Measurements from ENCODE around the gene MED8. TPM values are rescaled to one million over a fixed set of nuclear protein-coding genes. Genes with fewer than 3 reads are reported as not detected.

The MED8 gene
- total and polyA plus RNA-seq, 3 experiments from 2014 or later: 36.7 to 41.3 (median 40.5) TPM

GRCh38 chr1:43367026-43367903 is 22.3 kb downstream of the MED8 start:
- no peaks in the 10 kb centered on the region for H3K27me3 ChIP-seq (ENCODE audit: insufficient read depth, low read length, poor library complexity, severe bottlenecking)
- Mint-ChIP-seq H3K9me3 (no peaks in the 10 kb centered on the region), H3K36me3 (peaks cover 0 to 44% (median 13%) of the 10 kb centered on the region in 3 donors), H3K27ac (peak overlapping the region; percentile 88 to 96 (median 92)), H3K27me3 (no peaks in the 10 kb centered on the region), H3K4me1 (peaks cover 37 to 49% (median 44%) of the 10 kb centered on the region in 3 donors), H3K4me3 (peak overlapping the region; percentile 87 to 94 (median 89))
- POLR2A ChIA-PET: interaction anchor here (0.6 to 2.2 kb wide), 6 partner anchors 8 to 23 kb away, joined by 3 to 11 read pairs (median 4); partner anchors contain the start of gene CDC20
- CTCF ChIA-PET: interaction anchor here (1.3 to 1.4 kb wide), 5 partner anchors 9 to 139 kb away, joined by 3 to 10 read pairs (median 4); partner anchors contain the start of genes CDC20, MED8 and SZT2
- peaks cover 20% of the 10 kb centered on the region for H3K4me1 ChIP-seq (ENCODE audit: insufficient read depth, low read length)
- H3K27ac ChIP-seq (ENCODE audit: low read depth, low read length): peak overlapping the region; percentile 72
- peaks cover 24% of the 10 kb centered on the region for H3K36me3 ChIP-seq (ENCODE audit: insufficient read depth, low read length)
- peak overlapping the region; percentile 83 for H3K4me3 ChIP-seq (ENCODE audit: low read length)
- peak in 3 of 5 donors; percentile 35 to 62 (median 39) for DNase-seq
- H3K9me3 ChIP-seq (ENCODE audit: low read length): no peaks in the 10 kb centered on the region

- peaks cover 27% of the 10 kb centered on the region for H3K36me3 ChIP-seq (ENCODE audit: insufficient read depth, low read length)
- Mint-ChIP-seq H3K4me3 (peak overlapping the region; percentile 87 to 94 (median 89)), H3K4me1 (peaks cover 37 to 49% (median 44%) of the 10 kb centered on the region in 3 donors), H3K36me3 (peaks cover 0 to 50% (median 16%) of the 10 kb centered on the region in 3 donors), H3K27me3 (no peaks in the 10 kb centered on the region), H3K9me3 (no peaks in the 10 kb centered on the region), H3K27ac (peak overlapping the region; percentile 88 to 96 (median 92))
- H3K4me3 ChIP-seq (ENCODE audit: low read length): peak overlapping the region; percentile 83
- no peak for DNase-seq
- ChIA-PET POLR2A (interaction anchor here (1.2 to 2.2 kb wide), 3 partner anchors 8 to 22 kb away, joined by 3 to 11 read pairs (median 3); partner anchors contain the start of gene CDC20), CTCF (no interaction called here)
- peak overlapping the region; percentile 72 for H3K27ac ChIP-seq (ENCODE audit: low read depth, low read length)
- H3K9me3 ChIP-seq (ENCODE audit: low read length): no peaks in the 10 kb centered on the region
- H3K4me1 ChIP-seq (ENCODE audit: insufficient read depth, low read length): peaks cover 20% of the 10 kb centered on the region
- no peaks in the 10 kb centered on the region for H3K27me3 ChIP-seq (ENCODE audit: insufficient read depth, low read length, poor library complexity, severe bottlenecking)
Measured at GRCh38 chr1:43366601-43367025, 23.0 kb downstream of the MED8 start.

- ChIA-PET POLR2A (no interaction called here), CTCF (no interaction called here)
- H3K27ac ChIP-seq (ENCODE audit: low read depth, low read length): peak overlapping the region; percentile 7
- H3K36me3 ChIP-seq (ENCODE audit: insufficient read depth, low read length): peaks cover 28% of the 10 kb centered on the region
- DNase-seq: no peak
- H3K36me3 Mint-ChIP-seq: peaks cover 0 to 54% (median 16%) of the 10 kb centered on the region in 3 donors
- H3K27me3 ChIP-seq (ENCODE audit: insufficient read depth, low read length, poor library complexity, severe bottlenecking): no peaks in the 10 kb centered on the region
- peaks cover 38 to 44% (median 40%) of the 10 kb centered on the region in 3 donors for H3K4me1 Mint-ChIP-seq
- H3K27ac Mint-ChIP-seq: peak overlapping the region; percentile 88 to 98 (median 92)
- H3K9me3 Mint-ChIP-seq: no peaks in the 10 kb centered on the region
- H3K4me3 ChIP-seq (ENCODE audit: low read length): no peak overlapping the region
- no peaks in the 10 kb centered on the region for H3K27me3 Mint-ChIP-seq
- H3K9me3 ChIP-seq (ENCODE audit: low read length): no peaks in the 10 kb centered on the region
- H3K4me1 ChIP-seq (ENCODE audit: insufficient read depth, low read length): peaks cover 20% of the 10 kb centered on the region
- peak overlapping the region; percentile 87 to 94 (median 89) for H3K4me3 Mint-ChIP-seq
Measured at GRCh38 chr1:43366179-43366578, 23.4 kb downstream of the MED8 start.

GRCh38 chr1:43365678-43366077 is 23.9 kb downstream of the MED8 start:
- H3K9me3 ChIP-seq (ENCODE audit: low read length): no peaks in the 10 kb centered on the region
- H3K36me3 ChIP-seq (ENCODE audit: insufficient read depth, low read length): peaks cover 33% of the 10 kb centered on the region
- H3K4me1 ChIP-seq (ENCODE audit: insufficient read depth, low read length): peaks cover 20% of the 10 kb centered on the region
- no peak overlapping the region for H3K4me3 ChIP-seq (ENCODE audit: low read length)
- ChIA-PET POLR2A (no interaction called here), CTCF (no interaction called here)
- peak overlapping the region; percentile 7 for H3K27ac ChIP-seq (ENCODE audit: low read depth, low read length)
- Mint-ChIP-seq H3K27ac (peak overlapping the region; percentile 69 to 98 (median 89)), H3K36me3 (peaks cover 0 to 56% (median 16%) of the 10 kb centered on the region in 3 donors), H3K9me3 (no peaks in the 10 kb centered on the region), H3K4me1 (peaks cover 35 to 39% (median 36%) of the 10 kb centered on the region in 3 donors), H3K4me3 (peak overlapping the region; percentile 67 to 94 (median 89)), H3K27me3 (no peaks in the 10 kb centered on the region)
- DNase-seq: no peak
- H3K27me3 ChIP-seq (ENCODE audit: insufficient read depth, low read length, poor library complexity, severe bottlenecking): no peaks in the 10 kb centered on the region

GRCh38 chr1:43363935-43364525 is 25.6 kb downstream of the MED8 start:
- H3K9me3 Mint-ChIP-seq: no peaks in the 10 kb centered on the region
- peaks cover 22% of the 10 kb centered on the region for H3K4me1 ChIP-seq (ENCODE audit: insufficient read depth, low read length)
- H3K36me3 Mint-ChIP-seq: peaks cover 0 to 56% (median 16%) of the 10 kb centered on the region in 3 donors
- ChIA-PET POLR2A (no interaction called here), CTCF (no interaction called here)
- DNase-seq: no peak
- H3K4me3 Mint-ChIP-seq: peak overlapping the region in 2 of 7 donors; percentile 12 to 20
- H3K27me3 Mint-ChIP-seq: no peaks in the 10 kb centered on the region
- H3K27ac ChIP-seq (ENCODE audit: low read depth, low read length): no peak overlapping the region
- H3K4me3 ChIP-seq (ENCODE audit: low read length): no peak overlapping the region
- peaks cover 37 to 45% (median 39%) of the 10 kb centered on the region in 3 donors for H3K4me1 Mint-ChIP-seq
- peak overlapping the region in 6 of 8 donors; percentile 3 to 88 (median 61) for H3K27ac Mint-ChIP-seq
- H3K9me3 ChIP-seq (ENCODE audit: low read length): no peaks in the 10 kb centered on the region
- no peaks in the 10 kb centered on the region for H3K27me3 ChIP-seq (ENCODE audit: insufficient read depth, low read length, poor library complexity, severe bottlenecking)
- peaks cover 33% of the 10 kb centered on the region for H3K36me3 ChIP-seq (ENCODE audit: insufficient read depth, low read length)

GRCh38 chr1:43363283-43363934 is 26.2 kb downstream of the MED8 start:
- Histone ChIP-seq H3K27ac (ENCODE audit: low read depth, low read length) (no peak overlapping the region), H3K36me3 (ENCODE audit: insufficient read depth, low read length) (peaks cover 33% of the 10 kb centered on the region), H3K4me3 (ENCODE audit: low read length) (no peak overlapping the region), H3K4me1 (ENCODE audit: insufficient read depth, low read length) (peaks cover 17% of the 10 kb centered on the region), H3K27me3 (ENCODE audit: insufficient read depth, low read length, poor library complexity, severe bottlenecking) (no peaks in the 10 kb centered on the region), H3K9me3 (ENCODE audit: low read length) (no peaks in the 10 kb centered on the region)
- no peak for DNase-seq
- Mint-ChIP-seq H3K9me3 (no peaks in the 10 kb centered on the region), H3K27ac (peak overlapping the region in 1 of 8 donors; percentile 88), H3K36me3 (peaks cover 0 to 55% (median 16%) of the 10 kb centered on the region in 3 donors), H3K4me3 (peak overlapping the region in 2 of 7 donors; percentile 12 to 20), H3K4me1 (peaks cover 36 to 44% (median 36%) of the 10 kb centered on the region in 3 donors), H3K27me3 (no peaks in the 10 kb centered on the region)
- ChIA-PET POLR2A (no interaction called here), CTCF (no interaction called here)

GRCh38 chr1:43360616-43361015 is 29.0 kb downstream of the MED8 start:
- Histone ChIP-seq H3K27ac (ENCODE audit: low read depth, low read length) (no peak overlapping the region), H3K4me1 (ENCODE audit: insufficient read depth, low read length) (peaks cover 11% of the 10 kb centered on the region), H3K4me3 (ENCODE audit: low read length) (no peak overlapping the region), H3K27me3 (ENCODE audit: insufficient read depth, low read length, poor library complexity, severe bottlenecking) (no peaks in the 10 kb centered on the region), H3K9me3 (ENCODE audit: low read length) (no peaks in the 10 kb centered on the region), H3K36me3 (ENCODE audit: insufficient read depth, low read length) (peaks cover 33% of the 10 kb centered on the region)
- Mint-ChIP-seq H3K4me3 (peak overlapping the region in 1 of 7 donors; percentile 22), H3K4me1 (peaks cover 28 to 31% (median 29%) of the 10 kb centered on the region in 3 donors), H3K27ac (peak overlapping the region in 3 of 8 donors; percentile 12 to 61 (median 32)), H3K9me3 (no peaks in the 10 kb centered on the region), H3K36me3 (peaks cover 0 to 45% (median 16%) of the 10 kb centered on the region in 3 donors), H3K27me3 (no peaks in the 10 kb centered on the region)
- DNase-seq: no peak
- ChIA-PET POLR2A (no interaction called here), CTCF (interaction anchor here (1.4 kb wide), 1 partner anchor 30 kb away, joined by 3 read pairs; no protein-coding TSS in a partner anchor)

All from CD8-positive, alpha-beta memory T cell (primary cell).